ENCODE data around the gene OR13J1. TPM values are rescaled to one million over a fixed set of nuclear protein-coding genes. Genes with fewer than 3 reads are reported as not detected.

OR13J1 gene
- total RNA-seq, 1 experiment from 2014 or later: not detected

- TF ChIP-seq IRF1 (CRISPR knock-in tag; IDR thresholded peaks at IDR 0.05) (no peak), FOXP1 (CRISPR knock-in tag; IDR thresholded peaks at IDR 0.05; ENCODE audit: borderline replicate concordance) (no peak), NR1H2 (CRISPR knock-in tag; IDR thresholded peaks at IDR 0.05) (no peak), MXD4 (CRISPR knock-in tag; IDR thresholded peaks at IDR 0.05; ENCODE audit: borderline replicate concordance) (no peak), E2F4 (CRISPR knock-in tag; IDR thresholded peaks at IDR 0.05; ENCODE audit: borderline replicate concordance, low read depth) (no peak), FOXJ3 (CRISPR knock-in tag; IDR thresholded peaks at IDR 0.05; ENCODE audit: borderline replicate concordance) (no peak), ATF2 (CRISPR knock-in tag; IDR thresholded peaks at IDR 0.05; ENCODE audit: borderline replicate concordance, low read depth) (no peak), ZNF396 (CRISPR knock-in tag; IDR thresholded peaks at IDR 0.05; ENCODE audit: borderline replicate concordance) (no peak), RORB (CRISPR knock-in tag; IDR thresholded peaks at IDR 0.05) (no peak), ATF3 (CRISPR knock-in tag; conservative IDR thresholded peaks at IDR 0.05) (no peak)
- TF ChIP-seq, protein P1, sequence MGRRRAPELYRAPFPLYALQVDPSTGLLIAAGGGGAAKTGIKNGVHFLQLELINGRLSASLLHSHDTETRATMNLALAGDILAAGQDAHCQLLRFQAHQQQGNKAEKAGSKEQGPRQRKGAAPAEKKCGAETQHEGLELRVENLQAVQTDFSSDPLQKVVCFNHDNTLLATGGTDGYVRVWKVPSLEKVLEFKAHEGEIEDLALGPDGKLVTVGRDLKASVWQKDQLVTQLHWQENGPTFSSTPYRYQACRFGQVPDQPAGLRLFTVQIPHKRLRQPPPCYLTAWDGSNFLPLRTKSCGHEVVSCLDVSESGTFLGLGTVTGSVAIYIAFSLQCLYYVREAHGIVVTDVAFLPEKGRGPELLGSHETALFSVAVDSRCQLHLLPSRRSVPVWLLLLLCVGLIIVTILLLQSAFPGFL (CRISPR knock-in tag; IDR thresholded peaks at IDR 0.05; ENCODE audit: borderline replicate concordance): no peak
- TF ChIP-seq, protein P2, sequence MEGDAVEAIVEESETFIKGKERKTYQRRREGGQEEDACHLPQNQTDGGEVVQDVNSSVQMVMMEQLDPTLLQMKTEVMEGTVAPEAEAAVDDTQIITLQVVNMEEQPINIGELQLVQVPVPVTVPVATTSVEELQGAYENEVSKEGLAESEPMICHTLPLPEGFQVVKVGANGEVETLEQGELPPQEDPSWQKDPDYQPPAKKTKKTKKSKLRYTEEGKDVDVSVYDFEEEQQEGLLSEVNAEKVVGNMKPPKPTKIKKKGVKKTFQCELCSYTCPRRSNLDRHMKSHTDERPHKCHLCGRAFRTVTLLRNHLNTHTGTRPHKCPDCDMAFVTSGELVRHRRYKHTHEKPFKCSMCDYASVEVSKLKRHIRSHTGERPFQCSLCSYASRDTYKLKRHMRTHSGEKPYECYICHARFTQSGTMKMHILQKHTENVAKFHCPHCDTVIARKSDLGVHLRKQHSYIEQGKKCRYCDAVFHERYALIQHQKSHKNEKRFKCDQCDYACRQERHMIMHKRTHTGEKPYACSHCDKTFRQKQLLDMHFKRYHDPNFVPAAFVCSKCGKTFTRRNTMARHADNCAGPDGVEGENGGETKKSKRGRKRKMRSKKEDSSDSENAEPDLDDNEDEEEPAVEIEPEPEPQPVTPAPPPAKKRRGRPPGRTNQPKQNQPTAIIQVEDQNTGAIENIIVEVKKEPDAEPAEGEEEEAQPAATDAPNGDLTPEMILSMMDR (IDR thresholded peaks at IDR 0.05): no peak
Observed at GRCh38 chr9:35896570-35896969, 26.4 kb upstream of the OR13J1 start (continued).

GRCh38 chr9:35892051-35892450 lies 21.9 kb upstream of the OR13J1 start:
- Mint-ChIP-seq H3K9me3 (peaks cover 4% of the 10 kb centered on the region; the same call in 1 of the 2 replicates), H3K4me1 (no peaks in the 10 kb centered on the region), H3K27me3 (ENCODE audit: low read depth) (no peaks in the 10 kb centered on the region; the same call in 1 of the 2 replicates), H3K36me3 (no peaks in the 10 kb centered on the region), H3K4me3 (no peak overlapping the region), H3K27ac (no peak overlapping the region)
- DNase-seq (ENCODE audit: low spot score) (no peak), ATAC-seq (no peak)
- ChIA-PET CTCF (interaction anchor here (2.3 kb wide), 2 partner anchors 10 to 102 kb away, joined by 12 to 14 read pairs; no protein-coding TSS in a partner anchor), POLR2A (no interaction called here)
- TF ChIP-seq GRHL2 (CRISPR knock-in tag; IDR thresholded peaks at IDR 0.05; ENCODE audit: insufficient replicate concordance, severe bottlenecking) (no peak), SMAD3 (CRISPR knock-in tag; IDR thresholded peaks at IDR 0.05; ENCODE audit: borderline replicate concordance) (no peak), RELA (CRISPR knock-in tag; IDR thresholded peaks at IDR 0.05; ENCODE audit: borderline replicate concordance) (no peak), ETV6 (CRISPR knock-in tag; IDR thresholded peaks at IDR 0.05) (no peak), KAT7 (CRISPR knock-in tag; IDR thresholded peaks at IDR 0.05; ENCODE audit: borderline replicate concordance) (no peak), ATF1 (CRISPR knock-in tag; IDR thresholded peaks at IDR 0.05) (no peak), ZMAT4 (CRISPR knock-in tag; IDR thresholded peaks at IDR 0.05) (no peak), CREB1 (CRISPR knock-in tag; IDR thresholded peaks at IDR 0.05) (no peak), ZSCAN18 (CRISPR knock-in tag; IDR thresholded peaks at IDR 0.05) (no peak)
- TF ChIP-seq, protein P3, sequence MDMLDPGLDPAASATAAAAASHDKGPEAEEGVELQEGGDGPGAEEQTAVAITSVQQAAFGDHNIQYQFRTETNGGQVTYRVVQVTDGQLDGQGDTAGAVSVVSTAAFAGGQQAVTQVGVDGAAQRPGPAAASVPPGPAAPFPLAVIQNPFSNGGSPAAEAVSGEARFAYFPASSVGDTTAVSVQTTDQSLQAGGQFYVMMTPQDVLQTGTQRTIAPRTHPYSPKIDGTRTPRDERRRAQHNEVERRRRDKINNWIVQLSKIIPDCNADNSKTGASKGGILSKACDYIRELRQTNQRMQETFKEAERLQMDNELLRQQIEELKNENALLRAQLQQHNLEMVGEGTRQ (CRISPR knock-in tag; IDR thresholded peaks at IDR 0.05): no peak
- TF ChIP-seq, protein P4, sequence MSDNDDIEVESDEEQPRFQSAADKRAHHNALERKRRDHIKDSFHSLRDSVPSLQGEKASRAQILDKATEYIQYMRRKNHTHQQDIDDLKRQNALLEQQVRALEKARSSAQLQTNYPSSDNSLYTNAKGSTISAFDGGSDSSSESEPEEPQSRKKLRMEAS (CRISPR knock-in tag; IDR thresholded peaks at IDR 0.05): no peak
- TF ChIP-seq, protein P5, sequence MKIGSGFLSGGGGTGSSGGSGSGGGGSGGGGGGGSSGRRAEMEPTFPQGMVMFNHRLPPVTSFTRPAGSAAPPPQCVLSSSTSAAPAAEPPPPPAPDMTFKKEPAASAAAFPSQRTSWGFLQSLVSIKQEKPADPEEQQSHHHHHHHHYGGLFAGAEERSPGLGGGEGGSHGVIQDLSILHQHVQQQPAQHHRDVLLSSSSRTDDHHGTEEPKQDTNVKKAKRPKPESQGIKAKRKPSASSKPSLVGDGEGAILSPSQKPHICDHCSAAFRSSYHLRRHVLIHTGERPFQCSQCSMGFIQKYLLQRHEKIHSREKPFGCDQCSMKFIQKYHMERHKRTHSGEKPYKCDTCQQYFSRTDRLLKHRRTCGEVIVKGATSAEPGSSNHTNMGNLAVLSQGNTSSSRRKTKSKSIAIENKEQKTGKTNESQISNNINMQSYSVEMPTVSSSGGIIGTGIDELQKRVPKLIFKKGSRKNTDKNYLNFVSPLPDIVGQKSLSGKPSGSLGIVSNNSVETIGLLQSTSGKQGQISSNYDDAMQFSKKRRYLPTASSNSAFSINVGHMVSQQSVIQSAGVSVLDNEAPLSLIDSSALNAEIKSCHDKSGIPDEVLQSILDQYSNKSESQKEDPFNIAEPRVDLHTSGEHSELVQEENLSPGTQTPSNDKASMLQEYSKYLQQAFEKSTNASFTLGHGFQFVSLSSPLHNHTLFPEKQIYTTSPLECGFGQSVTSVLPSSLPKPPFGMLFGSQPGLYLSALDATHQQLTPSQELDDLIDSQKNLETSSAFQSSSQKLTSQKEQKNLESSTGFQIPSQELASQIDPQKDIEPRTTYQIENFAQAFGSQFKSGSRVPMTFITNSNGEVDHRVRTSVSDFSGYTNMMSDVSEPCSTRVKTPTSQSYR (CRISPR knock-in tag; IDR thresholded peaks at IDR 0.05): no peak
